T-helper 2 cell (primary cell): ENCODE data around the gene TWF1.
"Not testable (repeated sequence)": the region's sequence is repeated elsewhere in the genome, so short reads cannot be mapped to it uniquely, and the experiment has no call there.

Source experiments
- DNase-seq, 5 experiments: peaks; one replicate each; pipeline versions ENCODE4 v3.0.0 to v3.0.0-alpha.2; 2012 to 2022

The TWF1 gene

DNA sequence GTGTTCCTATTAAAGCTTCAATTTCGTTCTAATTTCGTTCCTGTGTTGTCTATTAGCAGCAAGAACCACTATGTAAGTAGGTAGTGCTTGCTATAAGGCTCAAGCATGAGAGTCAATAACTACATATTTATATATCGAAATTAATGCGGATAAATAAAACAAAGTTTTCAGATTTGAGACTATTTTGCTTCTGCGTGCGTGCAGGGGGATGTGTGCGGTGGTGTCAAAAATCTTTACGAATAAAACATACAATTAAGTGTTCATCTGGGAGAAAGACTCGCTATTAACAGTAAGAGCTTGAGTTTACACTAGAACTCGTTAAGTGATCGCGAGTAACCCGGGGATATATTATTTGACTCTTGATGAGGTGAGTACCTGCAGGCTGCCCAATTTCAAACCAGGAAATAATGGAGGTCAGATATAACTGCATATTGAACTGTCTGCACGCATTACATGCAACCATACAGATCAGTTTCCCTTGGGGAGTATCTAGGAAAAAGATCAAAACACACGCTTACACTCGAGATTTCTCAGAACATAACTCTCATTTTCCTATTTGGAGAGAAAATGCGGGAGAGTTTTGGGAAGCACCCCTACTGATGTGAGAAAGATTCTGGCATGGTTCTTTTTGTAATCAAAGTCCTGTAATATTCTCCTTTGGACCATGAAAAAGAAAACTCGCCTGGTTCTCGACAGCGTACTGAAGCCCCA lies 813 bp downstream of the TWF1 start:
- DNase-seq: peak in 1 of 5 experiments; percentile 55

DNA sequence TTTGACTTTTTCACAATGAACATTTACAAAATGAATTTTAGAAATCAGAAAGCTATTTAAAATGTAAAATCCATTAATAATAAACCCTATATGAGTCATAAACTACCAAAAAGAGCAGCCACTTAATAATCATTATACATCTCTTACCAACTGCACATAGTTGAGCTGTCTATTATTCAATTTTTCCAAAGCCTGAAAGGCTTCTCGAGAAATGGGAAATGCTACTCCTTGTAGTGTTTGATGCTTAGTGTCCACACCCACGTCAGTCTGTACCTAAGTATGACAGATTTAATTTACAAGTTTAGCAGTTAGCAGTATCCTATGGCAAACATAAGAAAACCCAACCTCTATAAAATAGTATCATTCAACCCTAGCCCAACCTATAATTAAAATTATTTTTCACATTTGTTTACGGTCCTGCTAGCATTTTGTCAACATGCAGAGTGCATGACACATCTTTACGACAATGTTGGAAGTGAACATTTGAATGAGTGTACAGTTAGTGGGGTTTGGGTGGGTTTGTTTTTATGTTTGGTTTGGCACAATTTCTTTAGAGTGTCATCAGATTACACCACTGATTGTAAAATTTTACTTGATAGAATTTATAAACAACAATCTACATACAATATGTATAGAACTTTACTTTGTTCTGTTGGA lies 8.4 kb downstream of the TWF1 start:
- DNase-seq: no peak

DNA sequence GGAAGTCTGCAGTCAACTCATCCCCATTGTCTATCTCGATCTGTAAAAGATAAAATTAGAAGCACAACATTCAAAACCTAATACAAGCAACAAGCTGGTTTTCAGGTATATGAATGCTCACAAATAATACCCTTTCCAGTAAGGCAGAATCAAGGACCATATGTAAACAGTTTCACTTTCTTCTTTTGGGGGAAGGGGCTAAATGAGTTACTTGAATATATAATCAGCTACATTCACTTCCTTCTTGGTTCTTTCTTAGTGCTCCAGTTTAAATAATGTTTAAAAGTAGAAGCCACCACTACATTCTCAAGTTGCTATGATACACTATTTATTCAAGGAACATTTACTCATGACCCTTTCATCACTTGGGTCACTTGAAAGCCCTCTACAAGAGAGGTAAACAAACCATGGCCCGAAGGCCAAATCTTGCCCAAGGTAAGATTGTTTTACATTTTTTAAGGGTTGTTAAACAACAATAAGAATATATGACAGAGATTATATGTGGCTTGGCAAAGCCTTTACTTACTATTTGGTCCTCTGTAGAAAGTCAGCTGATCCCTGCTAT lies 10.3 kb downstream of the TWF1 start:
- DNase-seq: no peak

DNA sequence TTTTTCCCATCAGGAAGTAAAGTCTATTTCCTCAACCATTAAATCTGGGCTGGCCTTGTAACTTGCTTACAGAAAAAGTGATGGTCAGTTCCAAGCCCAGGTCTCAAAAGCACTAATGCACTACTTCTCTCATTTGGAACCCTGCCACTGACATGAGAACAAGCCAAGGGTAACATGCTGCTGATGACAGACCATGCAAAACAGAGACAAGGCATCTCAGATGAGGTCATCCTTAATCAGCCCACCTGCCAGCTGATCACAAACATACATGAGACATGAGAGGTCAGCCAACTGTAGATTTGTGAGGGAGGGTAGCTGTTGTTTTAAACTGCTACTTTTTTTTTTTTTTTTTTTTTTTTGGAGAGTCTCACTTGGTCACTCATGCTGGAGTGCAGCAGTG lies 16.2 kb downstream of the TWF1 start:
- DNase-seq: no peak

DNA sequence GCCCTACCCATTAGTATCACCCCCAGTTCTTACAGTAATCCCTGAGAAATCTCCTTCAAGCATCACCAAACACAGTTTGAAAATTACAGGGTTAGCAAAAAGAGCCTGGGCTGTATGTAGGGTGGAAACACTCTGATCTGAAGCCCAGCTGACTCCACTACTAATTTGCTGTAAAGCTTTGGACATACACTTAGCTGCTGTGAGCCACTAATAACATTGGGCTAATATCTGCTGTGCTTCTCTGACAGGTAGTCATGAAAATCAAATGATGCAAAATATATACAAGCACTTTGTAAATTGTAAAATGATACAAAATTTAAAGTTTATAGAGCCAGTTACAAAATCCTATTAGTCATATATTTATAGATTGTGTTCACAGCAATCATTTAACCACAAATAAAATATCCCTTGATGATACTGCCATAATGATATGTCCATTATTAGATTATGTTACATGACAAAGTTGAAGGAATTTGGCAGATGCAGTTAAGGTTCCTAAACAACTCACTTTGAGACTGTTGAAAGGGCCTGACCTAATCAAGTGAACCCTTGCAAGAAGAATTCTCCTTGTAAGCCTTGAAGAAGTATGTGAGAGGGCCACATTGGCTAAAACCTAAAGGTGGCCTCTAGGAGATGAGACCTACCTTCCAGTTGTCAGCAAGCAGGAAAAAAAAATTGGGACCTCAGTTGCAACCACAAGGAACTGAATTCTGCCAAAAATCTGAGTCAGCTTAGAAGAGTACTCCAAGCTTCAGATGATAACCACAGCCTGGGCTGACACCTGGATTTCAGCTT lies 19.0 kb downstream of the TWF1 start:
- DNase-seq: no peak

DNA sequence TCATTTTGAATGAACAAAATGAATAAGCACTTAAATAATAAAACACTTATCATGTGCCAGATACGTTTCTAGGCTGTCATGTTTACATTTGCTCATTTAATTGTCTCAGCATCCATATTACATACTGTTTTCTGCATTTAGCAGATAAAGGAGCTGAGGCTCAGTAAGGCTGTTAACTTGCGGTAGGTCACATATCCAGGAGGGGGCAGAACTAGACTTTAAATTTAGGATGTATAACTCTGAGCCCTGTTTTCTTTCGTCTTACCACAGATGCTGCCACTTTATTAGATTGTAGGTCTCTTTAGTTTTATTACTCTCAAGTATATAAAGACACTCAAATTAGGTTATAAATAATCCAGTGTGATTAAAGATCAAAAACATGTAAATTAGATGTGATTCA lies 29.6 kb downstream of the TWF1 start:
- peak in 2 of 5 experiments; percentile 10 to 34 for DNase-seq

DNA sequence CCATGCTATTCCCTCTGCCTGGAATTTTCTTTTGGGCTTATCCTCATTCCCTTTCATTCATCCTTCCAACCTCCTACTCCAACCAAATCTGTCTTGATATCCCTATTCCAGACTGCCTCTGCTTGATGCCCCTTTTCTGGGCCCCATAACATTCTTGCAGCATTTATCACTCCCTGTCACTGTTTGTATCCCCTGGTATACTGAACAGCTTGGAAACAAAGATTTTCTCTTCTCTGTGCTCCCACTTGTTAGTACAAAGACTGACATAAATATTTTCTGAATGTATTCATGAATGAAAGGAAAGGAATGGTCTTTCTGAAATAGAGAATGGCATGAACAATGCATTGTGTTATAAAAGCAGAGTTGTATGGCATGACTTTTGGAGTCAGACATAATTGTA lies 39.8 kb downstream of the TWF1 start:
- DNase-seq: no peak

DNA sequence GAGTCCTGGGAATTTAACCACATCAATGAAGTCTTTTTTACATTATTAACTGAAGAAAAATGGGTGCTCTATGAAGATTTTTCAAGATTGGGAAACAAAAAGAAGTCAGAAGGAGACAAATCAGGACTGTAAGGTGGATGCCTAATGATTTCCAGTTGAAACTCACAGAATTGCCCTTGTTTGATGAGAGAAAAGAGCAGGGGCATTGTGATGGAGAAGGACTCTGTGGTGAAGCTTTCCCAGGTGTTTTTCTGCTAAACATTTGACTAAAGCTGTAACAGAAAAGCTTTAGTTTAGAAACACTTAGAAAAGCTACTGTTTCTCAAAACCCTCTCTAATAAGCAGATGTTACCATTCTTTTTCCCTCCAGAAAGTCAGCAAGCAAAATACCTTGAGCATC lies 41.6 kb downstream of the TWF1 start:
- no peak for DNase-seq

DNA sequence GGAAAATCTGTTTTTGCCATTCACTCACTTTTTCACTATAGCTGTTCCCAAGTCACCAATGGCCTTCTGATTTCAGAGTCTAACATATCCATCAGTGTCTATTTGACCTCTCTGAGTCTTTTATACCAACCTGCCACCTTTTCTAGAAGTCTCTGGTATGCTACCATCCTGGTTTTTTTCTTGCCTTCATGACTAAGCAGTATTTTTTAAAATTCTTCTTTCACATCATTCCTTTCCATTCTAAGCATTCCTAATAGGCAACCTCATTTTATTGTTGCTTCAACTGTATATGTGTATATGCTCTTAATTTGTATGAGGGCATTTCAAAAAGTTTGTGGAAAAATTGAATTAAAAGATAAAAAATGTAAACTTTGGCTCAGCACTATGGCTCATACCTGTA lies 42.3 kb downstream of the TWF1 start:
- DNase-seq: no peak

DNA sequence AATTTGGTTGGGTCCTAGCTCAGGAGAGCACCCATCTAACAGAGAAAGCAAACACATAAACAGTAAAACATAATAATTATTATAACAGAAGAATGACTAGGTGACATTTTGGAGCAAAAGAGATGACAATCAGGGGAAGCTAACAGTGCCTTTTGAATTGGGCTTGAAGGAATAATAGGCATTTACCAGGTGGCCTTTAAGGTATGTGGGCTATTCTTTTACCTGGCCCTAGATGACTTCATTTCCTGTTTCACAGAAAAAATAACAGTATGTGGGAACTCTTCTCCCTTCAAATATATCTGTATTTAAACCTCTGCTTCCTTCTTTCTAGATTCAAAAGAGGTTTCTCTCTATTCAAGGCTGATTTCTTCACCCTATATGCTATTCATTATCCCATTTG lies 43.5 kb downstream of the TWF1 start:
- no peak for DNase-seq

DNA sequence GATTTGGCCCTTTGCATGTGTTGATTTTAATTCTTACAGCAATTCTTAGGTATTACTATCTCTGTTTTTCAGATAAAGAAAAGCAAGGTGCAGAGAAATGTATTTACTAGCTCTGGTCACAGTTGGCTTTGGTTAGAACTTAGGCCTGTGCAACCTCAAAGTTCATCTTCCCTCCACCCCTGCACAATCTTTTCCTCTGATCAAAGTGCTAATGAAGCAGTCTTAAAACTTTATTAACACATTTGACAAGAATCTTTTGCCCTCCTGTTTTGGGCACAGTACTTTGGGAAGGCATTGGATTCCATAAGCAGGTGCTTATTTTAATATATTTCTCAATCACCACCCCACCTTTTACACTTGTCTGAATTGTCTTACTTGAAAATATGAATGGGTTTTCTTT lies 44.6 kb downstream of the TWF1 start:
- DNase-seq: peak in 1 of 5 experiments; percentile 45

DNA sequence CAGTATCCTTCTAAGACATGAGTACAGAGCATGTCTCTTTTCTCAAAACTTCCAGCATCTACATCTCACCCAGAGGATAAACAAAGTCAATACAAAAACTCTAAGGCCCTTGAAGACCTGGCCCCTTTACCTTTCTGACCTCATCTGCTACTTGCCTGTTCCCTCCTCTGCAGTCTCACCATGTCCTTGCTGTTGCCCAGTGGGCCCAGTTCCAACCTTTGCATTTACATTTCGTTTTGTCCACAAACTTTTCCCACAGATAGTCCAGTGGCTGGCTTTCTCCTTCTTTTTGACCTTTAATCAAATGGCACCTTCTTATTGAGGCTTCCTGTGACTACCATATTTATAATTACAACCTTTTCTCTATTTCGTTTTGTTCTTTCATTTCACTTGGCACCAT lies 45.7 kb downstream of the TWF1 start:
- no peak for DNase-seq

DNA sequence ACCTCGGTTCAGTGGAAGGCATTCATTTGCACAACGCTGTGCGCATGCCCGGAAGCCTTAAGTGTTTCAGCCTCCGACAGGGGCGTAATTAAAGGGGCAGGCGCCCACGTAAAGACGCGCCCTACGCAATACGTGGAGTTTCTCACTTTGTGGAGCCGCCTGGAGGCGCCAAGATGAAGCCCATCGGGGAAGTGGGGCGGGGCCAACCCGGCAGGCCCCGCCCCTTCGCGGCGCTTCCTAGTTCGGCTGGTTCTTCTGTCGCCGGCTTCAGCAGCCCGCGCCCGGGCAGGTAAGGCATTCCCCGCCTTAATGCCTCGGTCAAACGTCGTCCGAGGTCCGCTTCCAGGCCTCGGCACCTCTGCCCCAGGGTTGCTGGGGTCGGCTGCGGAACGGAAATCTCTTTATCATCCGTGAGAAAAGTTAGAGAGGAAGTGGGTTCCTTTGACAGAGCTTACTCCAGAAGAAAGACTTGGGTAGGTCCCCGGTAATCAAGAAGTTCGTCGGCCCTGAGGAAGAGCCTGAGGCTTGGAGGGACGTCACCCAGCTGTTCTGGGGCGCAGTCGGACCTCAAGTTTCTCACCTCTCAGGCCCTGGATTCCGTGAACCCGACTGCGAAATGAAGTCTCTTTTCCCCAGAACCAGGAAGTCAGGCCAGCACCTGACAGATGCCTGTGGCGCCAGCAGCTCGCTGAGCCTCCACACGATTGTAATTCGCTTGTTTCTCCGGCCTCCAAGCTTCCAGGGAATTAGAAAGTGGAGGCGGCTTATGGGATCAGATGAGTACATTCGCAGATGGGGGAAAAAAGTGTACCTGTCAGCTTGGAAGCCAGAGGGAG lies 47.2 kb downstream of the TWF1 start, which contains the start of the genes IRAK4 and PUS7L:
Gene IRAK4, plus strand, starts transcription at position 224 of the 836 bp plus-strand sequence. CDS start 9,161 bp downstream, outside the sequence.
Gene PUS7L, minus strand, starts transcription at position 63 of the 836 bp plus-strand sequence. CDS start 3,545 bp downstream, outside the sequence.
- peak; percentile 88 to 98 (median 92) for DNase-seq

DNA sequence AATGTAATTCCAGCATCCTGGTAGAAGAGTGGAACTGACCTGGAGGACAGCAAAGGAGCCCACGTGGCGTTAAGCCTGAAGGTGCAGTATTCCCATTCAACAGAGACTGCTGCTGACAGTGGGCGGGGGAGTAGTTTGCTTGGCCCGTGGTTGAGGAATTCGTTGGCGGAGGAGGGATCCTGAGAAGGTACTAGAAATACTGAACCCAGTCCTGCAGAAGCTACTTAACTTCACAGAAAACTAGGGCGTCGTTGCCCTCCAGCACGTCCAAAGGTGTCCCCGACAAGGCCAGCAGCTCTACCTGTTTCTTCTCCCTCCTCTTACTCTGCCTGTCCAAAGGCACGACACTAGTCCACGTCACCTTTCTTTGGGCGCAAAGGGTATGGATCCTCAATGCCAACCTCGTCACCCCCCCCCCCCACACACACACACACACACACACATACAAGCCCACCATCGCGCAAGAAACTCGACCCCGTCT lies 47.8 kb downstream of the TWF1 start:
- DNase-seq: peak in 1 of 5 experiments; percentile 8

DNA sequence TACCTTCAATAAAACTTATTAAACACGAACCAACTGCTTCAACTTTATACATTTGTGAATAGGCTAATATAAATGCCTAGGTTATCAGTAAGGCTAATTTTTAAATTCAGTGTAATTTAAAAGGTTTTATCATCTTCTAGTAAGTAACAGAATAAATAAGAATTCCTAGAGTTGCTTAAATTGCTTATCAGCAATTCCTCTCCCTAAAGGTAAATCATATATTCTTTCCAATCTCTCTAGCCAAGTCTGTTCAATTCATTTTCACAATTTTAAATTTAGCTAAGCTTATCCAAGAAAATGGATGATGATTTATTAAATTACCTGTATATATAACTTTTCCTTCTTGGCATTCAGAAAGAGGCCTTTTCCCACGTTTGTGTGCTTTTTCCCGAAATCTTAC lies 52.1 kb downstream of the TWF1 start:
- DNase-seq: no peak

DNA sequence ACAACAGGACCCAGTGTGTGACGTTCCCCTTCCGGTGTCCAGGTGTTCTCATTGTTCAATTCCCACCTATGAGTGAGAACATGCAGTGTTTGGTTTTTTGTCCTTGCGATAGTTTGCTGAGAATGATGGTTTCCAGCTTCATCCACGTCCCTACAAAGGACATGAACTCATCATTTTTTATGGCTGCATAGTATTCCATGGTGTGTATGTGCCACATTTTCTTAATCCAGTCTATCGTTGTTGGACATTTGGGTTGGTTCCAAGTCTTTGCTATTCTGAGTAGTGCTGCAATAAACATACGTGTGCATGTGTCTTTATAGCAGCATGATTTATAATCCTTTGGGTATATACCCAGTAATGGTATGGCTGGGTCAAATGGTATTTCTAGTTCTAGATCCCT lies 54.8 kb downstream of the TWF1 start:
- not testable (repeated sequence) for DNase-seq

DNA sequence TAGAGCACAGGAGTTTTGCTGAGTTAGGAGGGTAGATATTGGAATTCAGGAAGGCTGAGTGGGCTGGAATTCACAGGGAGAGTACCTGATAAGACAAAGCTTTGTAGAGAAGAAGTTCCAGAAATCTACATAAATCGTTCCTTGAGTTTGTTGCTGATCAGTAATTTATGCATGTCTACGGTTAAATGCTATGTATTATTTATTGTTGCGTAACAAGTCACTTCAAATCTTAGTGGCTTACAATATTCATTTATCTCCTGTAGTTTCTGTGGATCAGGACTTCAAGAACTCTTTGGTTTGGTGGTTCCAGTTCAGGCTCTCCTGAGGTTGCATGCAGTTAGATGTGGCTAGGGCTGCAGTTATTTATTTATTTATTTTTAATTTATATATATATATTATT lies 55.3 kb downstream of the TWF1 start:
- DNase-seq: no peak

DNA sequence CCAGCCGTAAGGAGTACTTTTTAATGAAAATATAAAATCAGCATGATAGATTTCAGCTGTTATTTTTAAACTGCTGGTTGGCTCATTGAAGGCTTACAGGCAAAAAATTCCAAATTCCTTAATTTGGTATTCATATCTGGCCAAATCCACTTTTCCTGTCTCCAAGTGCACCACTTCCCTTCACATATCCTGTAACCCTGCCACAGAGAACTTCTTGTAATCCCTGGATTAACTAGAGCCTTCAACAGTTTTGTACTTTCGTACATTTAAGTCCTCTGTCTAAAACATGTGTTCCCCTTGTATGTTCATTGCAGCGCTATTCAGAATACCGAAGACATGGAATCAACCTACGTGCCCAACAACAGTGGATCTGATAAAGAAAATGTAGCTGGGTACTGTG lies 57.1 kb downstream of the TWF1 start:
- DNase-seq: no peak

DNA sequence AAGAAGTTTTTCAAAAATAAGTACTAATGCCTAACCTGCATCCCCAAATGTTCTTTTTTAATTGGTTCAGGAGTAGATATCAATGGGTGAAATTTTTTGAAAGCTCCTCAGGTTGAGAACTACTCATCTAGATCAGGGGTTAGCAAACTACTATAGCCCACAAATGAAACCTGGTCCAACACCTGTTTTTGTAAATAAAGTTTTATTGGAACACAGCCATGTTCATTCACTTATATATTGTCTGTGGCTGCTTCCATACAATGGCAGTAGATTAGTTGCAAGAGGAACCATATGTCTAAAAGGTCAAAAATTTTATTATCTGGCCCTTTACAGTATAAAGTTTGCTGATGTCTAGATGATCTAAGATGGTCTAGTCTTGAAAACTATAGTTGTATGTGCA lies 61.3 kb downstream of the TWF1 start:
- DNase-seq: no peak
